ENCODE measurements around the gene CNIH3. TPM values are rescaled to one million over a fixed set of nuclear protein-coding genes. Genes with fewer than 3 reads are reported as not detected.

CNIH3 gene
- total RNA-seq, 3 donors from 2014 or later (not counting 1 experiment from before 2014, with no cell fraction given): 2.8 to 5.4 (median 5.0) TPM

- Mint-ChIP-seq H3K4me3 (no peak overlapping the region), H3K9me3 (no peaks in the 10 kb centered on the region), H3K27ac (no peak overlapping the region), H3K36me3 (no peaks in the 10 kb centered on the region), H3K27me3 (ENCODE audit: low read depth in 2 of 2) (peaks cover 18 to 50% of the 10 kb centered on the region in 2 donors), H3K4me1 (no peaks in the 10 kb centered on the region)
- intact Hi-C loops (cut with micrococcal nuclease): no loop called here
- Histone ChIP-seq H3K9me3 (ENCODE audit: control insufficient read depth, insufficient read depth, low read length) (no peaks in the 10 kb centered on the region), H3K27ac (ENCODE audit: low read length) (no peak overlapping the region), H3K4me3 (ENCODE audit: low read length) (no peak overlapping the region), H3K4me1 (ENCODE audit: control insufficient read depth, insufficient read depth, low read length) (no peaks in the 10 kb centered on the region), H3K27me3 (ENCODE audit: control insufficient read depth, insufficient read depth, low read length) (no peaks in the 10 kb centered on the region), H3K36me3 (ENCODE audit: control insufficient read depth, insufficient read depth, low read length) (no peaks in the 10 kb centered on the region)
- ATAC-seq (no peak), DNase-seq (no peak)
- TF ChIP-seq CTCF (IDR thresholded peaks at IDR 0.05): no peak
- 77% methylated on average over 1 of the region's 1 CpG for WGBS (ENCODE audit: insufficient coverage)
These were observed 6.8 kb upstream of the CNIH3 start for GRCh38 chr1:224609333-224609732.

GRCh38 chr1:224612246-224612645, 3.9 kb upstream of the CNIH3 start:
- intact Hi-C loops (cut with micrococcal nuclease): no loop called here
- peaks cover 25 to 59% of the 10 kb centered on the region in 2 donors for H3K27me3 Mint-ChIP-seq (ENCODE audit: low read depth in 2 of 2)
- WGBS (ENCODE audit: insufficient coverage): 100% methylated on average over 1 of the region's 1 CpG

GRCh38 chr1:224613486-224613885, 2.6 kb upstream of the CNIH3 start:
- no peaks in the 10 kb centered on the region for H3K36me3 Mint-ChIP-seq
- Histone ChIP-seq H3K36me3 (ENCODE audit: control insufficient read depth, insufficient read depth, low read length) (no peaks in the 10 kb centered on the region), H3K4me1 (ENCODE audit: control insufficient read depth, insufficient read depth, low read length) (peaks cover 26% of the 10 kb centered on the region), H3K27me3 (ENCODE audit: control insufficient read depth, insufficient read depth, low read length) (peaks cover 25% of the 10 kb centered on the region), H3K9me3 (ENCODE audit: control insufficient read depth, insufficient read depth, low read length) (no peaks in the 10 kb centered on the region), H3K4me3 (ENCODE audit: low read length) (no peak overlapping the region), H3K27ac (ENCODE audit: low read length) (no peak overlapping the region)
- H3K4me1 Mint-ChIP-seq: peaks cover 8 to 26% of the 10 kb centered on the region in 2 donors
- no peaks in the 10 kb centered on the region for H3K9me3 Mint-ChIP-seq
- DNase-seq (no peak), ATAC-seq (no peak)
- H3K27me3 Mint-ChIP-seq (ENCODE audit: low read depth in 2 of 2): peaks cover 36 to 59% of the 10 kb centered on the region in 2 donors
- 89% methylated on average over 6 of the region's 6 CpGs for WGBS (ENCODE audit: insufficient coverage)
- H3K27ac Mint-ChIP-seq: no peak overlapping the region
- no peak for TF ChIP-seq CTCF (IDR thresholded peaks at IDR 0.05)
- H3K4me3 Mint-ChIP-seq: no peak overlapping the region
- intact Hi-C loops (cut with micrococcal nuclease): no loop called here

More at GRCh38 chr1:224612246-224612645, 3.9 kb upstream of the CNIH3 start:
- ATAC-seq: no peak
- H3K4me3 Mint-ChIP-seq: no peak overlapping the region
- H3K4me1 Mint-ChIP-seq: peaks cover 8 to 14% of the 10 kb centered on the region in 2 donors
- H3K9me3 ChIP-seq (ENCODE audit: control insufficient read depth, insufficient read depth, low read length): no peaks in the 10 kb centered on the region
- no peak overlapping the region for H3K27ac Mint-ChIP-seq
- H3K36me3 ChIP-seq (ENCODE audit: control insufficient read depth, insufficient read depth, low read length): no peaks in the 10 kb centered on the region
- no peak overlapping the region for H3K4me3 ChIP-seq (ENCODE audit: low read length)
- H3K9me3 Mint-ChIP-seq: no peaks in the 10 kb centered on the region
- TF ChIP-seq CTCF (IDR thresholded peaks at IDR 0.05): no peak
- no peak overlapping the region for H3K27ac ChIP-seq (ENCODE audit: low read length)
- peaks cover 18% of the 10 kb centered on the region for H3K4me1 ChIP-seq (ENCODE audit: control insufficient read depth, insufficient read depth, low read length)
- peaks cover 17% of the 10 kb centered on the region for H3K27me3 ChIP-seq (ENCODE audit: control insufficient read depth, insufficient read depth, low read length)
- no peak for DNase-seq
- no peaks in the 10 kb centered on the region for H3K36me3 Mint-ChIP-seq

GRCh38 chr1:224616756-224617409, 766 bp downstream of the CNIH3 start:
- 6% methylated on average over 52 of the region's 52 CpGs for WGBS (ENCODE audit: insufficient coverage)
- H3K4me1 Mint-ChIP-seq: peaks cover 8 to 26% of the 10 kb centered on the region in 2 donors
- Histone ChIP-seq H3K9me3 (ENCODE audit: control insufficient read depth, insufficient read depth, low read length) (no peaks in the 10 kb centered on the region), H3K36me3 (ENCODE audit: control insufficient read depth, insufficient read depth, low read length) (no peaks in the 10 kb centered on the region), H3K4me1 (ENCODE audit: control insufficient read depth, insufficient read depth, low read length) (peaks cover 26% of the 10 kb centered on the region), H3K27ac (ENCODE audit: low read length) (no peak overlapping the region), H3K4me3 (ENCODE audit: low read length) (peak overlapping the region; percentile 11), H3K27me3 (ENCODE audit: control insufficient read depth, insufficient read depth, low read length) (peaks cover 35% of the 10 kb centered on the region)
- peak overlapping the region in 1 of 2 donors; percentile 47 for H3K27ac Mint-ChIP-seq
- ATAC-seq (peak in 2 of 3 donors; percentile 9 to 18), DNase-seq (peak in 1 of 2 donors; percentile 38)
- peaks cover 2% of the 10 kb centered on the region in 2 donors for H3K9me3 Mint-ChIP-seq
- peaks cover 53 to 68% of the 10 kb centered on the region in 2 donors for H3K27me3 Mint-ChIP-seq (ENCODE audit: low read depth in 2 of 2)
- H3K36me3 Mint-ChIP-seq: no peaks in the 10 kb centered on the region
- H3K4me3 Mint-ChIP-seq: peak overlapping the region; percentile 82
- no peak for TF ChIP-seq CTCF (IDR thresholded peaks at IDR 0.05)
- intact Hi-C loops (cut with micrococcal nuclease): no loop called here
